GM19467 (cell line): ENCODE results near the gene MEN1.

ENCODE experiments used
- ATAC-seq: cut with Tn5 transposase; IDR thresholded peaks from one replicate; pipeline ENCODE4 v1.9.1; 2021; ENCODE audit warnings: mild to moderate bottlenecking, moderate library complexity; ENCODE audit not compliant: unreplicated experiment

MEN1 gene

GRCh38 chr11:64788321-64789215, 21.8 kb downstream of the MEN1 start:
- no peak for ATAC-seq

- no peak for ATAC-seq
Observed at GRCh38 chr11:64787526-64788320, 22.6 kb downstream of the MEN1 start.

DNA sequence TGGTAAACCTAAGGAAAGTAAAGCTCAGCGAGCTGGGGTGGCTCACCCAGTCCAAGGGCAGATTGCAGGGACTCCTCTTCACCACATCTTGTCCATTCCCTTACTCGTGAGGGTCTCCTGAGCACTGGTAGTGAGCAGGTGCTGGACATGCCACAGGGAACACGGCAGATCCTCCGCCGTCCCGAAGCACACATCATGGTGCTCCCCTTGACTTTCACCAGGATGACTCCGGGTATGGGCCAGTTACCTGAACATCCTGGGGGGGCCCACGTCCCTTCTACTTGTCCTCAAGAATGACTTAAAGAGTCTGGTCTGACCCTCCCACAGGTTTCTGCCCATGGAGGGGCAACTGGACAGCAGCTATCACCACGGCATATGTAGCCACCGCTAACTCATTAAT, 24.0 kb downstream of the MEN1 start:
- no peak for ATAC-seq

- no peak for ATAC-seq
Observed at GRCh38 chr11:64784813-64785581, 25.4 kb downstream of the MEN1 start.

- ATAC-seq = peak; percentile 75
Observed at GRCh38 chr11:64778473-64779298, 31.7 kb downstream of the MEN1 start, which contains the start of gene SF1. SF1 (minus strand) TSS chr11:64778542; CDS start chr11:64778392, 150 bp downstream.

GRCh38 chr11:64778223-64778472, 32.2 kb downstream of the MEN1 start:
- no peak for ATAC-seq

GRCh38 chr11:64777449-64778222, 32.7 kb downstream of the MEN1 start:
- peak; percentile 21 for ATAC-seq

- ATAC-seq = no peak
Observed at GRCh38 chr11:64776875-64777274, 33.5 kb downstream of the MEN1 start.

GRCh38 chr11:64776425-64776824, 33.9 kb downstream of the MEN1 start:
- ATAC-seq = no peak

DNA sequence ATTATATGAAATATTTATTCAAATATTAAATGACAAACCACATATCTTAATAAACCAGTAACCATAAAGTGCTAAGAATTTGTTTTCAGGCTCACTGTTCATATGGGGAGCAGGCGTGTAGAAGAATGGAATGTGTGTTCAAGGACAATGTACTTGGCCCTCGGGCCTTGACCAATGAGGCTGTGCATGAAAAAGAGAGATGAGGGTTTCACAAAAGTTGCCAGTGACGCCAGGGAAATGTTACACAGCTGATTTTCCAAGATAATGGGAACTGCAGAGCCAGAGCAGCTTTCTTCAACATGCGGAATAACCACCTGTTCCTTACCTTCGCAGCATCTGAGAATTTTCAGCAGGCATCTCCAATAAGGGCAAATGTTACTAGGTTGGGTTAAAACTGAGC, 36.2 kb downstream of the MEN1 start:
- no peak for ATAC-seq

DNA sequence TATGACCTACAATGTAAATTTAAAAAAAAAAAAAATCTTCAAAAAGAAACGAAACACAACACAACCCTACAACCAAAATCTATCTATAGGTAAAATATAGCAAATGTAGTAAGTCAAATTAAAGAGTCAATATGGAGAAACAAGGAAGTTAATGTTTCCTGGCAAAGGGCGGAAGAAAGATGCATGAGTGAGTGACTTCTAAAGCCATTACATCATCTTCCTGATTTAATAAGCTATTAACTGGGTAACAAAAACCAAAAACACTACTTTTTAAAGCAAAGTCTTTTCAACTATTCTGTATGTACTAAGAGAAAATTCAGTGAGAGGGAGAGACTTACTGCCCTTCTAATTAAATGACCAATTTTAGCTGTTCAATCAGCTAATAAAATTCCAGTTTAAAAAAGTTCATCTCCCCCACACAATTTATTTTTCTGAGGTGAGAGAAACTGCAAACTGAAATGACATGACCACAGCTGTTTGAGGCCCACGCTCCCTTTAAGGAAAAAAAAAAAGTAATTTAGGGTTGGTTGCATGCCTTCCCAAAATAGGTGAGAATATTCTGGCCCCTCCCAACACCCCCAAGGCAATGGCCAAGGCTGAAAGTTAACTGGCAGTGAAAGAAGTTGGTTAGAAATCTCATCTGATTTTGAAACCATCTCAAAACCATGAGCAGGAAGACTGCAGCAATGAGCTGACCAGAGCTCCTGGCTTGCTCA, 37.9 kb downstream of the MEN1 start:
- no peak for ATAC-seq

GRCh38 chr11:64771861-64772260, 38.5 kb downstream of the MEN1 start:
- no peak for ATAC-seq

GRCh38 chr11:64770120-64770519, 40.2 kb downstream of the MEN1 start:
- no peak for ATAC-seq

DNA sequence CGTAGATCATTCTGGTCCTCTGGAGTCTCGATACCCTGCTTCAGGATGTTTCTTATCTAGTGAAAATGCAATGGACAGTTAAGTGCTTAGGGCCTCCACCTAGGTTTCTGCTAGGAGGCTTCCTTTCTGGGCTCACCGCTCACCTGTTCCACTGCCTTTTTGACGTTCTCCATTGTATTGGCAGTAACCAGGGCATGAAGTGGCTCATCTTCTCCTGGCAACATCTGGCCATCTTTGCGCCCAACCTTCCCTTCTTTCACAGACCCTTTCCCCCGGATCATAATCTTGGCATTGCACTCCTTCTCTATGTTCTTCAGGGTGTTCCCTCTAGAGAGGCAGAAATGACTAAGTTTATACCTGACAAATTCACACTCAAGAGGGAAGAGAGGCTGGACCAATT, 41.1 kb downstream of the MEN1 start:
- no peak for ATAC-seq

- no peak for ATAC-seq
Observed at GRCh38 chr11:64768300-64768694, 42.1 kb downstream of the MEN1 start.

- no peak for ATAC-seq
Observed at GRCh38 chr11:64767344-64768299, 42.7 kb downstream of the MEN1 start.

DNA sequence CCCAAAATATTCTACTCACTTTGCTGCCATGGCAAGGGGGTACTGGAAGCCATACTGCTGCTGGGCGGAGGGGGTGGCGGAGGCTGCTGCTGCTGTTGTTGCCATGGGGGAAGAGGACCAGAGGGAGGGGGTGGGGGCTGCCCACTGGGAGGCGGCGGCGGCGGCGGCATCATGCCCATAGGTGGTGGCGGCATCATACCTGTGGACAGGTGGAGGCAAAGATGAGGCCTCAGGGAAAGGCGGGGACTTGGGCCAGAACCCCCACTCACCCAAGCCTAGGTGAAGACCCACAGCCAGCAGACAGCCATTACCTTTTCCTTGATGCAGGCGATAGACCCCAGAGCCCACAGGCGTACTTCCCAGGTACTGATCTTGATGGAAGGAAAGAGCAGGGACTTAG, 43.5 kb downstream of the MEN1 start:
- ATAC-seq = no peak
